Ramos (cell line): ENCODE results near the gene AIFM3.
"Not testable (repeated sequence)": the region's sequence is repeated elsewhere in the genome, so short reads cannot be mapped to it uniquely, and the experiment has no call there.

Experiments used
- in situ Hi-C: fragments of 300-500 bp; cut with MboI; formaldehyde crosslinking; loops from one replicate; pipeline ENCODE4 v1.14.3; 2022; ENCODE audit warnings: low sequenced_read_pairs; ENCODE audit not compliant: unreplicated experiment

Gene AIFM3

GRCh38 chr22:20999350-21000206 is 32.5 kb downstream of the AIFM3 start:
- in situ Hi-C loops, result no loop called here

DNA sequence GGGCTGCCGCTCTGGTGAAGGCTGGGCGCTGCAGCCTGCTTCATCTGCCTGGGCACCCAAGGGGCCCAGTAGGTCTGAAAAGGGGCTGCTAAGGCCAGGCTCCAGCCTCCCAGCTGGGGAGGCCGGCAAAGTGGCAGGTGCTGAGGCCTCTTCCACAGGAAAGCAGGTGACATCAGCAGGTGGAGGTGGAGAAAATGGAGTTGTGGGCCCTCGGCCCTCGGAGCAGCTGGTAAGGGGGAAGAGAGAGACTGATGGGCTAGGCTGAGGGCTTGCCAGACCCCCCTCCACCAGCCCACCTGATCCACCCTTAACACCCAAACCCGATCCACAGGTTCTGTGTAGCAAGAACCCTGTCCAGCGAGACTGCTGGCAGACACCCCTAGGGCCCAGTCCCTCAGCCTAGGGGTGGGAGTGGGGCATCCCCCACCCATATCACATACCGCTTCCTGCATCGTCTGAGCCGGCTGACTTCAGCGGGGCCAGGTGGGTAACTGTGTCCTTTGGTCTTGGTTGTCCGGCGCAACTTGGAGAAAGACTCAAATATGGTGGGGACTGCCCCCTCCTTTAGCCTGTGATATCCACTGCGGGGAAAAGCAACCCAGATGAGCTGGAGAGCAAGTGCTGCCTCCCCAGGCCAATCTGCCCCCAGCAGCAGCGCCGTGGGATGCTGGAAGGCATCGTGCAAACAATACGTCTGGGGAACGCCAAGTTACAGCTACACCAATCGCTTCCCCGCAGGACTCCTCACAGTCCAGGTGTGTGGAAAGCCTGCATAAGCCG is 33.3 kb downstream of the AIFM3 start:
- in situ Hi-C loops, result no loop called here

DNA sequence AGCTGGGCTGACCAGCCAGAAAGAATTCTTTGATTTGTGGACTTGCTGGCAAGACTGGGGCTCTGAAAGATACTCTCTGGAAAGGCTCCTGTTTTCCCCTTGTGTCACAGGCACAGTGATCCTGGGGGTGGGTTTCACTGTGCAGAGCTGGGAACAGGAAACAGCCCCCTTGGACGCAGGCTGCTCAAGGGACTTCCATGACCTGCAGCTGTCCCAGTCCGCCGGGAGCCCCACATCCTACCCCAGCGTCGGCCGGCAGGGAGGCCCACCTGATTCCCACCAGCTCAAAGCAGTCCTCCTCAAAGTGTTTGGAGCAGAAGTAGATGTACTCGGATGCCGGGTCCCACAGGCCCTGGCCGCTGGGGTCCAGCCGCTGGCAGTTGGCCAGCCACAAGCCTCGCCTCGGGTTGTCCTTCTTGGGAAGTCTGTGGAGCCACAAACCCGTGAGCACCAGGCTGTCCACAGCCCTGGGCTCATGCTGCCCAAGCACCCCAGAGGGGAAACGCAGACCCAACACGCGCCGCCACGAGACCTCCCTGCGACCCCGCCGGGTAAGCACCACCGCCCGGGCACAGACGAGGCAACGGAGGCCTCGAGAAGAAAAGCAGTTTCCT is 34.0 kb downstream of the AIFM3 start:
- in situ Hi-C loops, result no loop called here

DNA sequence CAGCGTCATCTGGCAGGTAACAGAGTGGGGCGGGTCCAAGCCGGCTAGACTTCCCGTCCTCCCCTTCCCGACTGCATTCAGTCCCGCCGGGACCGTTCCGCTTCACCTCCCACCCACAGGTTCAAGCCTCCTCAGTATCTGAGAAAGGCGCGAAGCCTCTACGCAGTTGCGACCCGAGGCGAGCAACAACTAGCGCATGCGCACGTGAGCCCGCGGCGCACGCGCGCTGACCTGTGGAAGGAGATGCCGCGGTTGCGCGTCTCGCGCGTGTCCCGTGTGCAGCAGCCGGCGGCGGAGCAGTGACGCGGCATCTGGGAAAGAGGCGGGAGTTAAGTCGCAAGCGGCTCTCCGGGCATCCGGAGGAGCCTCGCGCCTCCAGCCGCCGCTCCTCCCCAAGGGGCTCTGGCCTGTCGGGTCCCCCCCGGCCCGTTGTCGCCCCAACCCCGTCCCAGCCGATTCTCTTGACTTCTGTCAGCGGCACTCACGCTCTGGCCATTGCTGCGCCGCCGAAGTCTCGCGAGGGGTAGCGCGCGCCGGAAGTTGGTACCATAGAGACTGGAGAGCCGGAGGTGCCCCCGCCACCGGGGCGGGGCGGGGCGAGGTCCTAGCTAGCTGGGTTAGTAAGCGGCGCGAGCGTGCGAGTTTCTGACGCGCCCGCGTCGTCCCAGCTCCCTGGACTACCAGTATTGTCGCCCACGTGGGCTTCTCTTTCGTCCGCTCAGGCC is 34.7 kb downstream of the AIFM3 start, which contains the start of gene THAP7:
Gene THAP7, minus strand, starts transcription at position 518 of the 725 bp plus-strand sequence. Its CDS starts 207 bp downstream, at position 311.
- in situ Hi-C loops, result no loop called here

DNA sequence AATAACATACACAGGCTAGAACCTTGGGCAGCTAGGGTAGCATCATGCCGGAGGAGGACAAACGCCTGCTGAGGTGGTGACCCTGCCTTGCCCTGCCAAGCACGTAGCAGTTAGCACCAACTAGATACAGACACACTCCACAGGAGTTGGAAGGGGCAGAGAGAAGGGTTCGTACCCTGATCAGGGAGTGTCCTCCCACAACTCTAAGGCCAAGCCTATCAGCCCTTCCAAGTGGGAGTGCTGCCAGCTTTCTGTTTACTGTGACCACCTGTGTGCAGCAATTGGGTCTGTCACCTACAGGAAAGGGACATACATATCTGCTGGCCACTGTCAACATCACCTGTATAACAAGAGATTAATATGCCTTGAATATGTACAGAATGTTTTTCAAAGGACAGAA is 36.7 kb downstream of the AIFM3 start:
- in situ Hi-C loops, result no loop called here

- in situ Hi-C loops, result not testable (repeated sequence)
Measured at GRCh38 chr22:21009208-21009607, 42.2 kb downstream of the AIFM3 start.

DNA sequence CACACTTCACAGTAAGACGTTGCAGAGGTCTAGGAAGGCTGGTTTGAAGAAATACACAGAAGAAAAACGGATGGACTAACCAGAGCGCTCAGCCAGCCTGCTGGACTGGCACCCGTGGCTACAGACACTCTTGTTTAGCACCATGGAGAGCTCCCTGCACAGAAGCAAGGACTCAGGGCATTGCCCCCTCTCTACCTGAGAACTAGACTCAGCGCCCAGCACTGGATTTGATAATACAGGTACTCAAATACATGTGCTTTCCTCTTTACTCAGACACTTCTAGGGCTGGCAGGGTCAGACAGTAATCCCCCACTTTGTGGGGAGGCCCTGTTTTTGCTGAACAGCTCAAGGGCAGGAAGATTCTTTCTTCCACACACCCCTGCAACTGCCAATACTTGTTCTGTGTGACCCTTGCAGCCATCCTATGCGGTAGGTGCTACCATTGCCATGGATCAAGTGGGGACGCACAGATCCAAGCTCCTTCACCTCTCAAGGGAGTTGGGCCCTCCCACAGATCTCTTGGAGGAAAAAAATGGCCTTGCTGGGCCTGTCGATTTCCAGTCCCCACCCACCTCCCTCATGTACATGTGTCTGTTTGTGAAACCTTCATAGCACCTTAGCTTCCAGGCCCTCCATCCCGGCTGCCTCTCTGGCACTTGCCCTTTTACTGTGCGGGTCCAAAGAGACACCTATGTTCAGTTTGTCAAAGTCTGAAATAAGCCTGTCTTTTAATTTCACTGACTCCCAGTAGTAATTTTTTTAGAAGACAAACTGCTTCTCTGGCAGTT is 42.8 kb downstream of the AIFM3 start:
- in situ Hi-C loops, result no loop called here

GRCh38 chr22:21010426-21011113 is 43.5 kb downstream of the AIFM3 start:
- in situ Hi-C loops, result no loop called here

DNA sequence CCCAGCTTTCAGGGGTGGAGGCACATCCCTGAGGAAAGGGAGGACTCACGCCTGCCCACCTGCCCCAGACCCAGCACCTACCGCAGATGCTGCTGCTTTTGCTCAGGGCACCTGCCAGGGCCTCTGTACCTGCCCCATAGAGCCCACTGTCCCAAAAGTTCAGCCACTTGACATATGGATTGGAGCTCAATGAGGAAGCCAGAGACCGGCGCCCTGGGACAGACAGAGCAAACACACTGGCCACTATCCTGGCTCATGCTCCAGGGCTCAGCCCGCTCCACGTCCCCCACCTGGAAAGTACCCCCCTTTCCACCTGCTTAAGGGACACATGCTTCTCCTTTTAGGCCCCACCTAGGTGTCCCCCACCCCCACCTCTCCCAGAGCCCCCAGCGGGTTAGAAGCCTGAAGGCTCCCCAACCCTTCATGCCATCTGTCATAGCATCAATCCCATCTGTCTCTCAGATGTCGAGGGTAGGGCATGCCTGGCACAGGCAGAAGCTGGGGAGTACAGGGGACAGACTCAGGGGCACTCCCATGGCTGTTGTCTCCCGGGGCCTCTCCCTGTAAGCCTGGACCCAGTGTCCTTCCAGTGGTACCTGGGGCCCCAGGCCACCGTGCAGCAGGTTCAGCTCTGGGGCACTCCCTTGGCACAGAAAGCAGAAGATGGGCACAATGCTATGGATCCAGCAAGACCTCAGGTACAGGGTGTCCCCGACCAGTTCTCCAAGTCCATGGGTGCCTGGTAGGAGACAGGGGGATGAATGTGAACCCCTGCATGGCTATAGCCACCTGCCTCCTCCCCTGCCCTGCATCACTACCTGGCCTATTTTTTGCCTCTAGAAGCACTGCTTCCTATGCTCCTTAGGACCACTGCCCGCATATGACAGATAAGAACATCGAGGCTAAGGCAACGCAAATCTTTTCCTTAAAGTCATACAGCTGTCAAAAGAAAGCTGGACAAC is 45.7 kb downstream of the AIFM3 start:
- in situ Hi-C loops, result no loop called here

GRCh38 chr22:21013657-21014201 is 46.7 kb downstream of the AIFM3 start:
- in situ Hi-C loops, result no loop called here

DNA sequence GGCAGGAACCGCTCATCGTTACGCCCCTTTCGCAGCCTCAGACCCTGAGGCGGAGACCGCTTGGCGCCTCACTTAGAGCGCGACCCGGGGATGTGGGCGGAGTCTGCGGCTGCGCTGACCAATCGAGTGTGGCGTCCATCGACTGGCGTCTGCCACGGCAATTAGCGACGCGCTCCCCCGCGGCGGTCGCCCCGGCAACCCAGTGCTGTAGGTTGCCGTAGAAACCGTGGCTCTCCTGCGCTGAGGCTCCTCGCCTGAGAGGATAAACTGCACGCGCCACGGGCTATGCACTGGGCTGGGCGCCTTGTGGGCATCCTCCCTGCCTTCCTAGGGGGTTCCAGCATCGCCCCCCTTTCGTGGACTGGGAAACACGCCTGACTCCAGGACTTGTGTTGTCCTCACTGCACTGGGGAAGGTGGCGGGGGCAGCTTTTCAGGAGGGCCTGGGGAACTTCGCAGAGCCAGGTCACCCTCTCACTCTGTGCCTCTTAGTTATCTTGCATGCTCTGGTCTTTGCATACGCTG is 47.2 kb downstream of the AIFM3 start:
- in situ Hi-C loops, result no loop called here

GRCh38 chr22:21014726-21015465 is 47.8 kb downstream of the AIFM3 start, which contains the start of gene P2RX6:
Gene P2RX6 (plus strand): TSS chr22:21015165. CDS start chr22:21015175, 10 bp downstream.
- in situ Hi-C loops, result no loop called here

DNA sequence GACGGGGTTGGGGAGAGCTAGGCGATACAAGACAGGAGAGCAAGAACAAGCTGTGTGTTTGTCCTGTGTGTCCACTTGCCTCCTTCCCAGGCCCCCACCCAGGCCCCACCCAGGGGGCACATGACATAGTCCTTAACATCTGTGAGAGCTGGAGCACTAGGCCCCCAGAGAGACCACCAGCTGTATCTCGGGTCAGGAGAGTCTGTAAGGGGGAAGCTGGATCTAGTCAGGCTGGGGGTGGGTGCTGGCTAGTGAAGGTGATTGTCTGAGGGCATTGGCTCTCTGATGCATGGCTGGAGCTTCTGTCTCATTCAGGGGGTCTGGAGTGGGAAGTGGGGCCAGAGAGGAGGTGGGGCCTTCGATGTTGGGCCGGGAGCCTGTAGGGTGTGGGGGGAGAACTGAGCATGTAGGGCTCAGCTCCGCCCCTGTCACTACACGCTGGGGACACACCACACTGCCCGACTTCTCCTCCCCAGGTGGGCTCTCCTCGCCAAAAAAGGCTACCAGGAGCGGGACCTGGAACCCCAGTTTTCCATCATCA is 48.5 kb downstream of the AIFM3 start:
- in situ Hi-C loops, result no loop called here

DNA sequence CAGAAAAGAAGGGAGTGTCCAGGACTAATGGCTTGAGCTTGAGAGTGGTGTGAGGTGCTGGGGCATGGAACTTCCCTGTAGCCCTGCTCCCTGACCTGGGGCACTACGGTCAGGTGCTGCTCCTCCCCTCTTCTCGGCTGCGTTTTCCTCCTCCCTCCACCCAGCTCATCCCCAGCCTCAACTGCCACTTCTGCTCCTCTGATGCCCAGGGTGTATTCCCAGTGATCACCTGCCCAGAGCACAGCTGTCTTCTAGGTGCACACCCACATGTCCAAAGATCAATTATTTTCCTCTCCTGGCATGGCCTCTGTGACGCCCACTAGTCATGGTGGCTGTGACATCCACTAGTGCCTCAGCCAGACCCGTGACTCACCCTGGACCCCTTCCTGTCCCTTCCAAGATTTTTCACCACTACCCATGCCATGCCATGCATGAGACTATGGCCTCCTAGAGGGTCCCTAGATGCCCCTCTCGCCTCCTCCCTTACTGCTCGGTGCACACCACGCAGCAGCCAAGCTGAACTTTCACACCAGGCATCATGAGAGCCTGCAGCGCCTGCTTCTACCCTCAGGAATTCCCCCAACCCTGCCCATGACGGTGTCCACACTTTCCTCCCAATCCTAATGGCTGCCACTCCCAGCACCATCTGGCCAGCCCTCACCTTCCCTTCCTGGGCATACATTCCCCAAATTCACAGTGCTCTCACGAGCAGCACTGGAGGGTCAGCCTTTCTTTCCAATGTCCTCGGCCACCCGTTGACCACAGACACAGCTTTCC is 49.8 kb downstream of the AIFM3 start:
- in situ Hi-C loops, result no loop called here

DNA sequence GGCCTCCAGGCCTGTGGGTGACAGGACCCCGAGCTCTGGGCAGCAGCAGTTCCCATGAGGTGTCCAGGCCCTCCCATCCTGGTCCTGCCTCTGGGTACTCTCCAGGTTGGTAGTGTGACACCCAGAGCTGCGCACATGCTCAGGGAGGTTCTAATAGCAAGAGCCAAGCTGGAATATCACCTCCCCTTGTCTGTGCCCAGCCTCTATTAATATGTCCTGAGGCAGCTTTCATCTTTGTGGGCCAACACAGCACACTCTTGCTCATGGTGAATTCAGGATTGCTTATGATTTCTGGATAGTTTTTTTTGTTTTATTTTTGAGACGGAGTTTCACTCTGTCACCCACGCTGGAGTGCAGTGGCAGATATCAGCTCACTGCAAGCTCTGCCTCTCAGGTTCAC is 51.3 kb downstream of the AIFM3 start:
- in situ Hi-C loops, result no loop called here
